K562 (cell line): Measurements from ENCODE around the gene SEC16A. TPM values are rescaled to one million over a fixed set of nuclear protein-coding genes. Genes with fewer than 3 reads are reported as not detected.
A peak's percentile ranks its signal among the peaks of the same experiment; 100 is the strongest.

Experiments
- ATAC-seq: fragments of 200-7000 bp; cut with Tn5 transposase; 3 replicates; pipeline ENCODE4 v1.9.1; 2020; ENCODE audit warnings: moderate library complexity
- BruUV-seq: library from RNA; stranded (reverse); fragments of 400-500 nt; replicated peaks from 2 replicates; lab custom pipeline; 2021; lab: Mats Ljungman, UMichigan
- CTCF ChIA-PET: fragments of 300-600 bp; formaldehyde crosslinking; extraction: SDS; loops from one replicate; lab custom pipeline; 2021; ENCODE audit warnings: low intra/inter-chr PET ratio; lab: Yijun Ruan, JAX
- POLR2A ChIA-PET: fragments of 300-600, 350-650 bp; sonication (Branson Sonifier 250); formaldehyde crosslinking; extraction: SDS; loops from one replicate; lab custom pipeline; 2021; ENCODE audit warnings: antibody characterized with exemption, inconsistent platforms; lab: Yijun Ruan, JAX
- DNase-seq, 4 experiments: peaks; one replicate each; pipeline versions ENCODE4 v3.0.0 to v3.0.0-alpha.2; 2011 to 2018; ENCODE audit warnings: low spot score in 3 of 4, mixed read lengths in 3 of 4; ENCODE audit errors: extremely low read depth in 1 of 4
- FAIRE-seq: peaks from 2 replicates; lab custom pipeline; 2011; peaks lifted over from hg19 to GRCh38; lab: Jason Lieb, UNC
- H2AFZ ChIP-seq: 2 replicates; pipeline ENCODE4 v1.6.0; 2011; ENCODE audit warnings: low read depth, low read length, control low read depth, inconsistent platforms
- H3K27ac ChIP-seq: fragments of 200-600 bp; 3 replicates; pipeline ENCODE4 v1.8.0; 2011; ENCODE audit warnings: low read depth, mild to moderate bottlenecking, control low read depth, inconsistent platforms, low read length, moderate library complexity, mixed read lengths; ENCODE audit errors: extremely low read depth
- H3K27me3 ChIP-seq, 2 experiments: fragments of 300-600 bp in 1 of 2; 2 replicates in 1 of 2; 3 replicates in 1 of 2; pipeline versions ENCODE4 v1.6.0 to v1.8.0; 2011; ENCODE audit warnings: inconsistent platforms in 2 of 2, low read length in 2 of 2, mild to moderate bottlenecking in 1 of 2, mixed read lengths in 1 of 2, moderate library complexity in 1 of 2; ENCODE audit not compliant: control insufficient read depth in 2 of 2, insufficient read depth in 2 of 2
- H3K36me3 ChIP-seq: fragments of 300-600 bp; 3 replicates; pipeline ENCODE4 v1.8.0; 2011; ENCODE audit warnings: mild to moderate bottlenecking, low read length, inconsistent platforms; ENCODE audit not compliant: control insufficient read depth, insufficient read depth
- H3K4me1 ChIP-seq, 2 experiments: fragments of 200-600 bp in 1 of 2; replicated peaks in 1 of 2; 2 replicates in 1 of 2; 3 replicates in 1 of 2; pipeline versions ENCODE4 v1.5.1 to v1.8.0; 2011; ENCODE audit warnings: inconsistent platforms in 2 of 2, low read length in 2 of 2, mild to moderate bottlenecking in 1 of 2, mixed read lengths in 1 of 2, moderate library complexity in 1 of 2; ENCODE audit not compliant: control insufficient read depth in 2 of 2, insufficient read depth in 2 of 2
- H3K4me2 ChIP-seq: 2 replicates; pipeline ENCODE4 v1.6.1; 2011; ENCODE audit warnings: low read length, control low read depth, inconsistent platforms, mixed read lengths; ENCODE audit not compliant: insufficient read depth
- H3K4me3 ChIP-seq: fragments of 200-600 bp; sonication (generic), shearing (Covaris generic); 2 replicates; pipeline ENCODE4 v1.5.1; 2016; ENCODE audit warnings: control low read depth, inconsistent platforms
- H3K79me2 ChIP-seq: fragments of 200-600 bp; 3 replicates; pipeline ENCODE4 v1.8.0; 2011; ENCODE audit warnings: low read length, inconsistent platforms; ENCODE audit not compliant: control insufficient read depth, insufficient read depth
- H3K9ac ChIP-seq, 2 experiments: 2 replicates each; pipeline versions ENCODE4 v1.6.0 to v1.6.1; 2011; ENCODE audit warnings: low read depth in 2 of 2, low read length in 2 of 2, control low read depth in 1 of 2, inconsistent platforms in 1 of 2, mild to moderate bottlenecking in 1 of 2, mixed read lengths in 1 of 2; ENCODE audit not compliant: insufficient read depth in 1 of 2
- H3K9me1 ChIP-seq: one replicate; pipeline ENCODE4 v1.6.0; 2011; ENCODE audit warnings: inconsistent platforms, mild to moderate bottlenecking, low read length, moderate library complexity; ENCODE audit not compliant: control insufficient read depth, insufficient read depth
- H3K9me3 ChIP-seq: replicated peaks from 2 replicates; pipeline ENCODE4 v1.5.1; 2011; ENCODE audit warnings: low read depth, low read length, inconsistent platforms; ENCODE audit not compliant: control insufficient read depth, insufficient read depth
- H4K20me1 ChIP-seq: replicated peaks from 2 replicates; pipeline ENCODE4 v1.6.1; 2011; ENCODE audit warnings: low read length, inconsistent platforms, mixed read lengths; ENCODE audit not compliant: control insufficient read depth, insufficient read depth
- ETV5 ChIP-seq: sonication (generic); formaldehyde crosslinking; IDR thresholded peaks from 2 replicates; pipeline ENCODE4 v1.4.0; 2020; ENCODE audit warnings: low read depth, mild to moderate bottlenecking, missing genetic modification reagents
- KLF13 ChIP-seq: fragments of 450-650 bp; IDR thresholded peaks from 2 replicates; pipeline ENCODE4 v1.6.1; 2016; ENCODE audit warnings: missing genetic modification characterization, low read depth, mild to moderate bottlenecking, missing compliant biosample characterization, moderate library complexity, borderline replicate concordance
- MEF2A ChIP-seq: IDR thresholded peaks from 2 replicates; pipeline ENCODE4 v1.6.1; 2011; ENCODE audit warnings: low read depth, mild to moderate bottlenecking, low read length, moderate library complexity; ENCODE audit not compliant: control insufficient read depth
- OTX1 ChIP-seq: fragments of 450-650 bp; formaldehyde crosslinking; IDR thresholded peaks from 2 replicates; pipeline ENCODE4 v1.4.0; 2022; ENCODE audit warnings: mild to moderate bottlenecking
- ZBTB26 ChIP-seq: fragments of 450-650 bp; formaldehyde crosslinking; IDR thresholded peaks from 2 replicates; pipeline ENCODE4 v1.4.0; 2022; ENCODE audit warnings: missing genetic modification characterization
- WGBS: fragments of 100-300 bp; shearing (Covaris generic); methylation state at CpG from one replicate; pipeline ENCODE4 v1.1.6; 2016; ENCODE audit warnings: low coverage, mixed read lengths; ENCODE audit not compliant: insufficient coverage; ENCODE audit errors: missing lambda C conversion rate; 5-methylcytosine and 5-hydroxymethylcytosine counted together
- in situ Hi-C: fragments of 300-500 bp; cut with MboI; formaldehyde crosslinking; loops from 4 replicates; pipeline ENCODE4 v1.15.0; 2018; ENCODE audit warnings: inconsistent platforms, mixed read lengths
- intact Hi-C: fragments of 100-400 bp; cut with micrococcal nuclease; formaldehyde crosslinking; loops from 2 replicates; pipeline ENCODE4 v1.14.2; 2022
- polyA plus RNA-seq, 8 experiments: library from polyadenylated mRNA; depleted of rRNA in 4 of 8; stranded (reverse) in 5 of 8; unstranded in 3 of 8; fragments of >200 nt; fragmentation: Nextera tagmentation in 2 of 8; fragmentation: Illumina TruSeq in 1 of 8; extraction: Ambion mirVana in 2 of 8; extraction: Trizol in 1 of 8; gene quantifications; 2 replicates each; pipeline versions ENCODE4 v1.2.1 to v1.2.3, GENCODE V29; 2011 to 2014; ENCODE audit warnings: inconsistent platforms in 1 of 8, missing spikeins in 1 of 8
- total RNA-seq, 7 experiments: library from RNA; depleted of rRNA in 6 of 7; stranded (reverse); fragments of >200 nt in 6 of 7; fragmentation: Illumina TruSeq in 2 of 7; extraction: Trizol in 2 of 7; gene quantifications; 2 replicates each; pipeline versions ENCODE4 v1.2.1 to v1.2.3, GENCODE V29; 2011 to 2021; ENCODE audit warnings: low replicate concordance in 1 of 7
- TF ChIP-seq, protein P1 (sequence below): IDR thresholded peaks from 3 replicates; pipeline ENCODE4 v1.6.1; 2011; ENCODE audit warnings: borderline replicate concordance, mild to moderate bottlenecking; ENCODE audit not compliant: insufficient read length, insufficient read depth
- TF ChIP-seq, protein P2 (sequence below): sonication (generic); formaldehyde crosslinking; IDR thresholded peaks from 2 replicates; pipeline ENCODE4 v1.8.0; 2022; ENCODE audit warnings: missing genetic modification reagents, mild to moderate bottlenecking, borderline replicate concordance

SEC16A gene
- total and polyA plus RNA-seq, 9 of the 15 experiments (the other 6 are each of a cell fraction or from before 2014, with no cell fraction given), result 8.3 to 62.8 (median 14.0) TPM

- ChIA-PET POLR2A (interaction anchor here (0.6 to 1.6 kb wide), 5 partner anchors 9 to 33 kb away, joined by 3 to 5 read pairs (median 3); partner anchors contain the start of gene DNLZ), CTCF (no interaction called here)
- no peak overlapping the region for H3K4me3 ChIP-seq
- peaks cover 7 to 49% of the 10 kb centered on the region in 2 experiments; a peak in 4 of 5 replicates for H3K4me1 ChIP-seq
- peaks cover 76% of the 10 kb centered on the region for H3K36me3 ChIP-seq
- 97% methylated on average over 4 of the region's 4 CpGs for WGBS
- BruUV-seq, result no TSS peak
- no peak for FAIRE-seq
- TF ChIP-seq OTX1 (CRISPR knock-in tag), result no peak
- no peak overlapping the region for H3K4me2 ChIP-seq
- H3K27ac ChIP-seq, result no peak overlapping the region
- no peak for DNase-seq
- peaks cover 28% of the 10 kb centered on the region for H3K79me2 ChIP-seq
- intact Hi-C loops (no loop called here), in situ Hi-C loops (no loop called here)
- ATAC-seq, result no peak
- no peak overlapping the region for H2AFZ ChIP-seq
- no peaks in the 10 kb centered on the region for H3K27me3 ChIP-seq
- 0 out of 4 replicates have a peak overlapping the region, but pooled peaks of 1 of the 2 experiments have one; percentile 60 for H3K9ac ChIP-seq
- no peaks in the 10 kb centered on the region; the same call in 1 of the 2 replicates for H4K20me1 ChIP-seq
- H3K9me3 ChIP-seq, result no peaks in the 10 kb centered on the region
- H3K9me1 ChIP-seq, result no peaks in the 10 kb centered on the region
These were observed 86.7 kb downstream of the SEC16A start for GRCh38 chr9:136396219-136396515.

DNA sequence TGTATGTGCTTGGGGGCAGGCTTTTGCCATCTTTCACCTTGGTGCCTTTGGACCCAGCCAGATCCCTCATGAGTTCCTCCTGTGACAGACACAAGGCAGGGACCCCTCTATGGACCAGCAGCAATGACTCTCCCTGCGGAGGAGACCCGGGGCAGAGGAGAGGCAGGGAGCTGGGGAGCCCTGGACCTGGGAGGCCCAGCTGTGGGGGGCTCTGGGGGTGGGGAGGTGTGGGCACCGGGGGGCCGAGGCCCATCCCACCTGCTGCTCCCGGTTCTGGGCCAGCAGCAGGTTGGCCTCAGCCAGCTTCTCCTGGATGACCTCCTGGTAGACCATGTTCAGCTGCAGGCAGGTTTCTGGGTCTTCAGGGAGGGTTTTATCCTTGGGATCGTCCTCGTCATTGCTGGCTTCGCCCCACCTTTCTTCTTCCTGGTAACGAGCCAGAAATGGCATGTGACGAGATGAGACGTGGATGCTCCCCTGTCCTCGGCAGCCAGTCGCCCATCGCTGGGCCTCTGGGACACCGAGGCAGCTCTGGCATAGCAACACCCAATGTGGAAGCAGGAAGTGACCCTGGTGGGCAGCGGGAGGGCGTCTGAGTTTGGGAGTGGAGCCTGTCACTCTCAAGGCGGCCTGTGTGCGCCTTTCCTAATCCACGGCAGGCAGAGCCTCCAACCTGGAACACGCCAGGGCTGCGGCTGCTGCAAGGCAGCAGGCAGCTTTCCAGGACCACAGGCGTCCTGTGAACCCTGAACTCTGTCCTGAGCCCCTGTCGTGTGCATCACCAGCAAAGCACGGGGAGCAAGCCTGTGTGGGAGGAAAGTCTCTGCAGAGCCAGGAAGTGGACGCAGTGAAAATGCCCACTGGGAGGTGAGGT lies 87.3 kb downstream of the SEC16A start:
- CTCF ChIA-PET, result no interaction called here
- Histone ChIP-seq H3K79me2 (peaks cover 28% of the 10 kb centered on the region), H3K4me1 (peaks cover 7 to 43% of the 10 kb centered on the region in 2 experiments; a peak in 4 of 5 replicates), H3K9me1 (no peaks in the 10 kb centered on the region), H3K36me3 (peaks cover 79% of the 10 kb centered on the region), H3K4me2 (no peak overlapping the region), H2AFZ (no peak overlapping the region), H3K9me3 (no peaks in the 10 kb centered on the region), H3K9ac (peak overlapping the region in 1 of 2 experiments; percentile 57; a peak in 1 of 4 replicates), H3K27ac (no peak overlapping the region), H3K27me3 (no peaks in the 10 kb centered on the region), H4K20me1 (no peaks in the 10 kb centered on the region; the same call in 1 of the 2 replicates), H3K4me3 (no peak overlapping the region)
- no peak for FAIRE-seq
- WGBS, result 93% methylated on average over 18 of the region's 26 CpGs
- BruUV-seq, result no TSS peak
- DNase-seq, result no peak
- intact Hi-C loops, result no loop called here
- POLR2A ChIA-PET, result interaction anchor here (0.6 to 1.6 kb wide), 5 partner anchors 8 to 714 kb away, joined by 3 to 5 read pairs (median 3); partner anchors contain the start of gene DNLZ
- in situ Hi-C loops, result no loop called here
- ATAC-seq, result no peak
- TF ChIP-seq MEF2A (no peak), ZBTB26 (no peak), KLF13 (tag) (no peak), ETV5 (CRISPR knock-in tag) (no peak)
- TF ChIP-seq, protein P1, sequence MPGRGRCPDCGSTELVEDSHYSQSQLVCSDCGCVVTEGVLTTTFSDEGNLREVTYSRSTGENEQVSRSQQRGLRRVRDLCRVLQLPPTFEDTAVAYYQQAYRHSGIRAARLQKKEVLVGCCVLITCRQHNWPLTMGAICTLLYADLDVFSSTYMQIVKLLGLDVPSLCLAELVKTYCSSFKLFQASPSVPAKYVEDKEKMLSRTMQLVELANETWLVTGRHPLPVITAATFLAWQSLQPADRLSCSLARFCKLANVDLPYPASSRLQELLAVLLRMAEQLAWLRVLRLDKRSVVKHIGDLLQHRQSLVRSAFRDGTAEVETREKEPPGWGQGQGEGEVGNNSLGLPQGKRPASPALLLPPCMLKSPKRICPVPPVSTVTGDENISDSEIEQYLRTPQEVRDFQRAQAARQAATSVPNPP, result no peak
- TF ChIP-seq, protein P2, sequence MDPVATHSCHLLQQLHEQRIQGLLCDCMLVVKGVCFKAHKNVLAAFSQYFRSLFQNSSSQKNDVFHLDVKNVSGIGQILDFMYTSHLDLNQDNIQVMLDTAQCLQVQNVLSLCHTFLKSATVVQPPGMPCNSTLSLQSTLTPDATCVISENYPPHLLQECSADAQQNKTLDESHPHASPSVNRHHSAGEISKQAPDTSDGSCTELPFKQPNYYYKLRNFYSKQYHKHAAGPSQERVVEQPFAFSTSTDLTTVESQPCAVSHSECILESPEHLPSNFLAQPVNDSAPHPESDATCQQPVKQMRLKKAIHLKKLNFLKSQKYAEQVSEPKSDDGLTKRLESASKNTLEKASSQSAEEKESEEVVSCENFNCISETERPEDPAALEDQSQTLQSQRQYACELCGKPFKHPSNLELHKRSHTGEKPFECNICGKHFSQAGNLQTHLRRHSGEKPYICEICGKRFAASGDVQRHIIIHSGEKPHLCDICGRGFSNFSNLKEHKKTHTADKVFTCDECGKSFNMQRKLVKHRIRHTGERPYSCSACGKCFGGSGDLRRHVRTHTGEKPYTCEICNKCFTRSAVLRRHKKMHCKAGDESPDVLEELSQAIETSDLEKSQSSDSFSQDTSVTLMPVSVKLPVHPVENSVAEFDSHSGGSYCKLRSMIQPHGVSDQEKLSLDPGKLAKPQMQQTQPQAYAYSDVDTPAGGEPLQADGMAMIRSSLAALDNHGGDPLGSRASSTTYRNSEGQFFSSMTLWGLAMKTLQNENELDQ, result no peak
